Measurements from ENCODE around the gene HS6ST3.

GRCh38 chr13:96161141-96161540 is 71.2 kb downstream of the HS6ST3 start:
- TF ChIP-seq, protein P1, sequence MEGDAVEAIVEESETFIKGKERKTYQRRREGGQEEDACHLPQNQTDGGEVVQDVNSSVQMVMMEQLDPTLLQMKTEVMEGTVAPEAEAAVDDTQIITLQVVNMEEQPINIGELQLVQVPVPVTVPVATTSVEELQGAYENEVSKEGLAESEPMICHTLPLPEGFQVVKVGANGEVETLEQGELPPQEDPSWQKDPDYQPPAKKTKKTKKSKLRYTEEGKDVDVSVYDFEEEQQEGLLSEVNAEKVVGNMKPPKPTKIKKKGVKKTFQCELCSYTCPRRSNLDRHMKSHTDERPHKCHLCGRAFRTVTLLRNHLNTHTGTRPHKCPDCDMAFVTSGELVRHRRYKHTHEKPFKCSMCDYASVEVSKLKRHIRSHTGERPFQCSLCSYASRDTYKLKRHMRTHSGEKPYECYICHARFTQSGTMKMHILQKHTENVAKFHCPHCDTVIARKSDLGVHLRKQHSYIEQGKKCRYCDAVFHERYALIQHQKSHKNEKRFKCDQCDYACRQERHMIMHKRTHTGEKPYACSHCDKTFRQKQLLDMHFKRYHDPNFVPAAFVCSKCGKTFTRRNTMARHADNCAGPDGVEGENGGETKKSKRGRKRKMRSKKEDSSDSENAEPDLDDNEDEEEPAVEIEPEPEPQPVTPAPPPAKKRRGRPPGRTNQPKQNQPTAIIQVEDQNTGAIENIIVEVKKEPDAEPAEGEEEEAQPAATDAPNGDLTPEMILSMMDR (IDR thresholded peaks at IDR 0.05; ENCODE audit: poor library complexity), result no peak
- no peak for TF ChIP-seq EZH2 (IDR thresholded peaks at IDR 0.05; ENCODE audit: borderline replicate concordance)
- TF ChIP-seq EZH2phosphoT487 (IDR thresholded peaks at IDR 0.05; ENCODE audit: low read depth, severe bottlenecking, unreplicated experiment), result no peak

Data from hepatocyte (in vitro differentiated cells).